Astrocyte (in vitro differentiated cells and primary cell): ENCODE measurements around the gene JAZF1. TPM values are rescaled to one million over a fixed set of nuclear protein-coding genes. Genes with fewer than 3 reads are reported as not detected.
"Not testable (repeated sequence)": the region's sequence is repeated elsewhere in the genome, so short reads cannot be mapped to it uniquely, and the experiment has no call there.

ENCODE experiments used
- DNase-seq: peaks from one replicate; pipeline ENCODE4 v3.0.0-alpha.2; 2010; ENCODE audit warnings: low read depth
- FAIRE-seq: peaks from 2 replicates; lab custom pipeline; 2011; peaks lifted over from hg19 to GRCh38; lab: Jason Lieb, UNC
- H2AFZ ChIP-seq: 2 replicates; pipeline ENCODE4 v1.6.0; 2012; ENCODE audit warnings: low read depth, low read length, inconsistent platforms
- H3K27ac ChIP-seq: 2 replicates; pipeline ENCODE4 v1.5.1; 2011; ENCODE audit warnings: low read depth, low read length, inconsistent platforms
- H3K27me3 ChIP-seq: 2 replicates; pipeline ENCODE4 v1.6.0; 2011; ENCODE audit warnings: low read length, inconsistent platforms; ENCODE audit not compliant: insufficient read depth
- H3K36me3 ChIP-seq: 2 replicates; pipeline ENCODE4 v1.5.1; 2011; ENCODE audit warnings: low read length, inconsistent platforms; ENCODE audit not compliant: insufficient read depth
- H3K4me1 ChIP-seq: 2 replicates; pipeline ENCODE4 v1.5.1; 2011; ENCODE audit warnings: low read length, inconsistent platforms; ENCODE audit not compliant: insufficient read depth
- H3K4me2 ChIP-seq: 2 replicates; pipeline ENCODE4 v1.6.0; 2012; ENCODE audit warnings: low read length, inconsistent platforms
- H3K4me3 ChIP-seq: 2 replicates; pipeline ENCODE4 v1.5.1; 2011; ENCODE audit warnings: low read depth, mild to moderate bottlenecking, low read length, inconsistent platforms; ENCODE audit not compliant: insufficient read depth
- H3K79me2 ChIP-seq: 2 replicates; pipeline ENCODE4 v1.6.0; 2012; ENCODE audit warnings: mild to moderate bottlenecking, low read length, inconsistent platforms; ENCODE audit not compliant: insufficient read depth
- H3K9ac ChIP-seq: 2 replicates; pipeline ENCODE4 v1.6.0; 2012; ENCODE audit warnings: mild to moderate bottlenecking, low read length, inconsistent platforms
- H3K9me3 ChIP-seq: 2 replicates; pipeline ENCODE4 v1.5.1; 2012; ENCODE audit warnings: low read depth, mild to moderate bottlenecking, low read length, inconsistent platforms; ENCODE audit not compliant: insufficient read depth
- H4K20me1 ChIP-seq: 2 replicates; pipeline ENCODE4 v1.6.0; 2012; ENCODE audit warnings: low read length, inconsistent platforms; ENCODE audit not compliant: insufficient read depth
- H3K27ac Mint-ChIP-seq: one replicate; pipeline ENCODE4 v1.8.0; 2021; ENCODE audit warnings: mild to moderate bottlenecking, mixed read lengths; ENCODE audit not compliant: unreplicated experiment
- H3K27me3 Mint-ChIP-seq: one replicate; pipeline ENCODE4 v1.8.0; 2021; ENCODE audit warnings: low read depth, mixed read lengths; ENCODE audit not compliant: unreplicated experiment
- H3K36me3 Mint-ChIP-seq: one replicate; pipeline ENCODE4 v1.8.0; 2021; ENCODE audit warnings: low read depth, mixed read lengths; ENCODE audit not compliant: unreplicated experiment
- H3K4me1 Mint-ChIP-seq: one replicate; pipeline ENCODE4 v1.8.0; 2021; ENCODE audit warnings: low read depth, mixed read lengths; ENCODE audit not compliant: unreplicated experiment
- H3K4me3 Mint-ChIP-seq: one replicate; pipeline ENCODE4 v1.8.0; 2021; ENCODE audit warnings: mild to moderate bottlenecking, moderate library complexity, mixed read lengths; ENCODE audit not compliant: unreplicated experiment
- H3K9me3 Mint-ChIP-seq: one replicate; pipeline ENCODE4 v1.8.0; 2021; ENCODE audit warnings: mild to moderate bottlenecking, mixed read lengths; ENCODE audit not compliant: unreplicated experiment
- CTCF ChIP-seq: IDR thresholded peaks from 2 replicates; pipeline ENCODE4 v1.5.1; 2011; ENCODE audit warnings: low read depth, mild to moderate bottlenecking, inconsistent platforms, low read length, moderate library complexity; ENCODE audit not compliant: insufficient read depth
- EZH2 ChIP-seq: IDR thresholded peaks from 2 replicates; pipeline ENCODE4 v1.6.1; 2012; ENCODE audit warnings: mild to moderate bottlenecking, low read length, inconsistent platforms; ENCODE audit not compliant: insufficient read depth
- total RNA-seq: library from RNA; stranded (reverse); gene quantifications from 2 replicates; pipeline ENCODE4 v1.2.1, GENCODE V29; 2021

Gene JAZF1
- total RNA-seq, 1 donor from 2014 or later: 20.1 TPM

- no peaks in the 10 kb centered on the region for H3K36me3 ChIP-seq
- H3K27ac Mint-ChIP-seq: no peak overlapping the region
- H3K4me2 ChIP-seq: no peak overlapping the region
- DNase-seq (no peak), FAIRE-seq (no peak)
- H3K27ac ChIP-seq: no peak overlapping the region
- no peaks in the 10 kb centered on the region for H3K27me3 ChIP-seq
- H3K9ac ChIP-seq: no peak overlapping the region
- no peaks in the 10 kb centered on the region for H3K9me3 ChIP-seq
- no peaks in the 10 kb centered on the region for H4K20me1 ChIP-seq
- no peak overlapping the region for H3K4me3 ChIP-seq
- no peak overlapping the region for H2AFZ ChIP-seq
- no peak overlapping the region for H3K4me3 Mint-ChIP-seq
- H3K4me1 ChIP-seq: no peaks in the 10 kb centered on the region
- H3K9me3 Mint-ChIP-seq: no peaks in the 10 kb centered on the region
- peaks cover under 1% of the 10 kb centered on the region for H3K4me1 Mint-ChIP-seq
- TF ChIP-seq CTCF (no peak), EZH2 (no peak)
- no peaks in the 10 kb centered on the region for H3K79me2 ChIP-seq
- H3K27me3 Mint-ChIP-seq: no peaks in the 10 kb centered on the region
- peaks cover 8% of the 10 kb centered on the region for H3K36me3 Mint-ChIP-seq
Measured at GRCh38 chr7:27890205-27890849, 290.3 kb downstream of the JAZF1 start.

GRCh38 chr7:27889800-27890199 is 290.8 kb downstream of the JAZF1 start:
- Mint-ChIP-seq H3K27me3 (no peaks in the 10 kb centered on the region), H3K9me3 (no peaks in the 10 kb centered on the region), H3K4me1 (no peaks in the 10 kb centered on the region), H3K36me3 (peaks cover 8% of the 10 kb centered on the region), H3K4me3 (no peak overlapping the region), H3K27ac (no peak overlapping the region)
- no peak for FAIRE-seq
- Histone ChIP-seq H3K9me3 (no peaks in the 10 kb centered on the region), H3K9ac (no peak overlapping the region), H3K4me3 (no peak overlapping the region), H3K27me3 (no peaks in the 10 kb centered on the region), H2AFZ (no peak overlapping the region), H3K4me1 (no peaks in the 10 kb centered on the region), H4K20me1 (no peaks in the 10 kb centered on the region), H3K4me2 (no peak overlapping the region), H3K36me3 (no peaks in the 10 kb centered on the region), H3K79me2 (no peaks in the 10 kb centered on the region), H3K27ac (no peak overlapping the region)
- DNase-seq: no peak
- TF ChIP-seq EZH2 (no peak), CTCF (no peak)

GRCh38 chr7:27888736-27889135 is 291.9 kb downstream of the JAZF1 start:
- Histone ChIP-seq H2AFZ (no peak overlapping the region), H3K36me3 (no peaks in the 10 kb centered on the region), H3K27me3 (no peaks in the 10 kb centered on the region), H3K4me2 (no peak overlapping the region), H3K9me3 (no peaks in the 10 kb centered on the region), H3K4me3 (no peak overlapping the region), H3K4me1 (peaks cover 6% of the 10 kb centered on the region), H4K20me1 (no peaks in the 10 kb centered on the region), H3K79me2 (no peaks in the 10 kb centered on the region), H3K9ac (no peak overlapping the region), H3K27ac (no peak overlapping the region)
- FAIRE-seq: no peak
- Mint-ChIP-seq H3K4me3 (no peak overlapping the region), H3K36me3 (peaks cover 8% of the 10 kb centered on the region), H3K4me1 (peaks cover 4% of the 10 kb centered on the region), H3K27me3 (no peaks in the 10 kb centered on the region), H3K27ac (no peak overlapping the region), H3K9me3 (no peaks in the 10 kb centered on the region)
- DNase-seq: no peak
- TF ChIP-seq EZH2: no peak
- TF ChIP-seq CTCF: no peak

GRCh38 chr7:27886710-27887109 is 293.9 kb downstream of the JAZF1 start:
- H3K4me3 ChIP-seq, DNase-seq, H3K27me3 ChIP-seq, H4K20me1 ChIP-seq, H3K4me3 Mint-ChIP-seq, H3K4me2 ChIP-seq, H3K9ac ChIP-seq, H3K79me2 ChIP-seq, H3K9me3 Mint-ChIP-seq, H3K9me3 ChIP-seq, H3K27ac ChIP-seq, H3K4me1 ChIP-seq, H3K4me1 Mint-ChIP-seq, H3K36me3 ChIP-seq, FAIRE-seq, H3K27ac Mint-ChIP-seq, H3K27me3 Mint-ChIP-seq, H2AFZ ChIP-seq, H3K36me3 Mint-ChIP-seq: not testable (repeated sequence)
